Ectodermal cell (in vitro differentiated cells): Measurements from ENCODE around the gene MAGEB4.

Experiments
- H3K27ac ChIP-seq: 2 replicates; pipeline ENCODE4 v1.7.0; 2013; ENCODE audit warnings: mild to moderate bottlenecking, low read depth, low read length; ENCODE audit not compliant: insufficient read depth, poor library complexity, severe bottlenecking
- H3K27me3 ChIP-seq: 2 replicates; pipeline ENCODE4 v1.7.0; 2013; ENCODE audit warnings: mild to moderate bottlenecking, low read length; ENCODE audit not compliant: insufficient read depth, control insufficient read depth, poor library complexity, severe bottlenecking
- H3K36me3 ChIP-seq: one replicate; pipeline ENCODE4 v1.7.0; 2013; ENCODE audit warnings: low read length; ENCODE audit not compliant: control insufficient read depth, insufficient read depth
- H3K4me1 ChIP-seq: one replicate; pipeline ENCODE4 v1.7.0; 2013; ENCODE audit warnings: low read length; ENCODE audit not compliant: control insufficient read depth, insufficient read depth
- H3K4me3 ChIP-seq: 2 replicates; pipeline ENCODE4 v1.7.0; 2013; ENCODE audit warnings: low read depth, low read length, control low read depth; ENCODE audit not compliant: insufficient read depth
- H3K9me3 ChIP-seq: 2 replicates; pipeline ENCODE4 v1.7.0; 2013; ENCODE audit warnings: mild to moderate bottlenecking, low read length, moderate library complexity; ENCODE audit not compliant: control insufficient read depth
- WGBS, 2 experiments: methylation state at CpG; one replicate each; pipeline ENCODE4 v1.1.7; 2013; ENCODE audit warnings: missing lambda C conversion rate in 2 of 2; 5-methylcytosine and 5-hydroxymethylcytosine counted together

Gene MAGEB4

DNA sequence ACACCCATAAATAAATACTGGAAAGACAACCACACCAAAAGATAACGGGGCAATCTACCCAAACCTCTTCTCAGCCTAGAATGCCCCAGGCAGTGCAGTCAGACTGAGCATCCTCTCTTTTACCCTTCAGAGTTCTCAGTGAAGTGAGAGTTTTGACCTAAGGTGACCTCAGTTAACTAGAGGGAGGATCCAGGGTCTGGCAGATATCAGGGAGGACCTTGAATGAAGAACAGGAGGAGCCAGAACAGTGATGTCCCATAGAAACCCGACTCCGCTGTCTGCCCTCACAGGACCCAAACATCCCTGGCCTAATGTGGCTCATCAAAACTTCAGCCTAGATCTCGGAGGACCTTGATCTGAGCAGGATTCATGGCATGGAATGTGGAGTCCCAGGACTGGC is 11.4 kb upstream of the MAGEB4 start, which contains the start of gene MAGEB3:
MAGEB3 (plus strand) TSS at position 263 of the 400 bp plus-strand sequence. CDS start 5,268 bp downstream, outside the sequence.
- Histone ChIP-seq H3K4me3 (no peak within 1 kb of the TSS), H3K36me3 (no peaks in the 10 kb centered on the region), H3K4me1 (no peaks in the 10 kb centered on the region), H3K27me3 (no peaks in the 10 kb centered on the region), H3K27ac (no peak within 1 kb of the TSS), H3K9me3 (no peaks in the 10 kb centered on the region)
- 90 to 97% methylated on average over 3 to 4 of the region's 4 CpGs for WGBS, 2 experiments

DNA sequence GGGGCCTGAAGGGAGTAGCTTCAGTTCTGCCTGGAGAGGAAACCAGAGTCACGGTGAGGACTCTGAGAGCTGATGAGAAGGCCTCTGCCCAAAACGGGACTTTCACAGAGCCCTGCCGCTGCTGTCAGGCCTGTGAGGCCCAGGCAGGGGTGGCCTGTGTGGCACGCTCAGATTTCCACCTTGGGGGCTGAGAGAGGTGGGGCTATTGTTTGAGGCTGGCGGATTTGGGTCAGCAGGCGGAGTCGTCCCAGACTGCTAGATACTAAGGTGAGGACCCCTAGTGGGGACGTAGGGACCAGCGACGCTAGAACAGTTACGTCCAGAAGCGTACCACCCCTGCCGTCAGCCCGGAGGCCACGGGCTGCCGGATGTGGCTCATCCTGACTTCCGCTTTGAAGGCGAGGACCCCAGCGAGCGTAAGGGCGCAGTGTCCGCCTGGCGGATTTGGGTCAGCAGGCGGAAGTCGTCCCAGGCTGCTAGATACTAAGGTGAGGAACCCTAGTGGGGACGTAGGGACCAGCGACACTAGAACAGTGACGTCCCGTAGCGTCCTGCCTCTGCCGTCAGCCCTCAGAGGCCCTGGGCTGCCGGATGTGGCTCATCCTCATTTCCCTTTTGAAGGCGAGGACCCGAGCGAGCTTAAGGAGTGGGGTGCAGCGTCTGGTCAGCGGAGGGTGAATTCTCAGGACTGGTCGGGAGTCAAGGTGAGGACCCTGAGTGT is 5.1 kb downstream of the MAGEB4 start, which contains the start of gene MAGEB1:
MAGEB1 (plus strand) TSS at position 378 of the 721 bp plus-strand sequence. CDS start 3,348 bp downstream, outside the sequence.
- Histone ChIP-seq H3K36me3 (no peaks in the 10 kb centered on the region), H3K4me3 (no peak within 1 kb of the TSS), H3K27me3 (no peaks in the 10 kb centered on the region), H3K9me3 (no peaks in the 10 kb centered on the region), H3K4me1 (no peaks in the 10 kb centered on the region), H3K27ac (no peak within 1 kb of the TSS)
- WGBS, 2 experiments: 91 to 92% methylated on average over 38 of the region's 38 CpGs

DNA sequence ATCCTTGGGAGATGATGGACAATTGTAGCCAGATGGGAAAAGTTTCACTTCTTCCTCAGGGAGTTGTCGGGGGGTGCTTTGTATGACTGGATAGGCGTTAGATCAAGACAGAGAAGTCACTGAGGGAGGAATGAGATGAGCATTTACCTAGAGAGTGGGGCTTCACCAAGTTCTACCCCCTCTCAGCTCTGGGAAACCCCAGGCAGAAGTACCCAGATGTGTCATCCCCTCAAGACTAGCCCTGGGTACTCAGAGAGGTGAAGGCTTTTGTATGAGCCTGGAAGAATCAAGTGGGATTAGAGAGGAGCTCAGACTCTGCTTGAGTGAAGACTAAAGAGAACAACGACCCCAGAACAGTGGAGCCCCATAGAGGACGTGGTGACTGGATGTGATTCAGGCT is 7.1 kb downstream of the MAGEB4 start:
- Histone ChIP-seq H3K9me3 (no peaks in the 10 kb centered on the region), H3K27me3 (no peaks in the 10 kb centered on the region), H3K36me3 (no peaks in the 10 kb centered on the region), H3K4me3 (no peak overlapping the region), H3K4me1 (no peaks in the 10 kb centered on the region), H3K27ac (no peak overlapping the region)
- WGBS, 2 experiments: 92 to 94% methylated on average over 2 to 4 of the region's 4 CpGs

DNA sequence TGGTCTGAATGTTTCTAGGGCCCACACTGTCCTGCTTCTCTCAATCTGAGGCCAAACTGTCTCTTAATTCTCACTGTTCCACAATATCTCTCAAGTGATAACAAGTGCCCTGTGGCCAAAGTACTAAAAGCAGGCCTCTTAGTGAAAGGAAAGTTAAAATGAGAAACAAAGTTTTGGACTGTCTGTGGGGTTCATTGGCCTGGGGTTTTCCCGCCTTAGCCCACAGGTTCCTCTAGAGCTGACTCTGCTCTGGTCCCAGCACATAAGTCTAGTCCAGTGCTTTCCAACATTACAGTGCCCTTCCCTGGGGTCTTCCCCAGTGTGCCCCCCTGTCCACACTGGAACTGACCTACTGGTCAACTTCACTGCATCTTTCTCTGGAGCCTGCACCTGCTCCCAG is 11.5 kb downstream of the MAGEB4 start:
- H3K27ac ChIP-seq: no peak overlapping the region
- no peaks in the 10 kb centered on the region for H3K4me1 ChIP-seq
- H3K9me3 ChIP-seq: no peaks in the 10 kb centered on the region
- H3K4me3 ChIP-seq: no peak overlapping the region
- WGBS, 2 experiments: 90 to 93% methylated on average over 1 of the region's 1 CpG
- no peaks in the 10 kb centered on the region for H3K27me3 ChIP-seq
- no peaks in the 10 kb centered on the region for H3K36me3 ChIP-seq

DNA sequence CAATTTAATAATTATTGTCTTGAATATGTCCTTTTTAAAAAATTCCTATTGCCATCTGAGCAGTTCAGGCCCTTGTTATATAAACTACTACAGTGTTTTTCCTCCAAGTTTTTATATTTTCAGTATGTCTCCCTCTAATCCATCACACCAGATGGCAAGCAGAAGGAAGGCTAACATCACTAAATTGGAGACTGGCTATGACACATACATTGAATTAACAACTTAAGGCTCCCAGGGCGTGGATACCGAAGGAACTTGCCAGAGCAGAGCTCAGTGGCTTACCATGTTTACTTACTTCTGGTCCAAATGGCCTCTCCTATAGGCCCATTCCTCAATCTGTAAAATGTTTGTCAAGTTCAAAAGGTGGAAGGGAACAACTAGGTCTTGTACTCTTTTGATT is 18.1 kb downstream of the MAGEB4 start:
- no peak overlapping the region for H3K4me3 ChIP-seq
- 98 to 100% methylated on average over 2 of the region's 2 CpGs for WGBS, 2 experiments
- H3K27me3 ChIP-seq: no peaks in the 10 kb centered on the region
- no peaks in the 10 kb centered on the region for H3K4me1 ChIP-seq
- H3K36me3 ChIP-seq: no peaks in the 10 kb centered on the region
- no peaks in the 10 kb centered on the region for H3K9me3 ChIP-seq
- H3K27ac ChIP-seq: no peak overlapping the region

DNA sequence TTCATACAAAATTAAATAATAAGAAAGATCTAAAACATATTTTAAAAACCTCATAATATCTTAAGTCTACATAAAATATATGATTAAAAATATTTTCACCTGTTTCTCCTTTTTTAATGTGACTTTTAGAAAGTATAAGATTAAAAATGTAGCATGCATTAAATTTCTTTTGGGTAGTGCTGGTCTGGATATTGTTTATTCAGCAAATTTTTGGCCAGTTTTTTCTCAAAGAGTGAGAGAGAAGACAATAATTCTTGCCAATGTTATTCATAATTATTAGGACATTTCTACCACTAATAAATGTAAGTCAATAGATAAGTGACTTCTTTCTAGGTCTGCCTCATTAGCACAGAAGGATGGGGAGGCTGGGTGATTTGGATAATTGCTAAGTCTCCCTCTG is 19.2 kb downstream of the MAGEB4 start:
- no peaks in the 10 kb centered on the region for H3K36me3 ChIP-seq
- H3K4me3 ChIP-seq: no peak overlapping the region
- H3K27me3 ChIP-seq: no peaks in the 10 kb centered on the region
- H3K4me1 ChIP-seq: no peaks in the 10 kb centered on the region
- H3K9me3 ChIP-seq: no peaks in the 10 kb centered on the region
- H3K27ac ChIP-seq: no peak overlapping the region

DNA sequence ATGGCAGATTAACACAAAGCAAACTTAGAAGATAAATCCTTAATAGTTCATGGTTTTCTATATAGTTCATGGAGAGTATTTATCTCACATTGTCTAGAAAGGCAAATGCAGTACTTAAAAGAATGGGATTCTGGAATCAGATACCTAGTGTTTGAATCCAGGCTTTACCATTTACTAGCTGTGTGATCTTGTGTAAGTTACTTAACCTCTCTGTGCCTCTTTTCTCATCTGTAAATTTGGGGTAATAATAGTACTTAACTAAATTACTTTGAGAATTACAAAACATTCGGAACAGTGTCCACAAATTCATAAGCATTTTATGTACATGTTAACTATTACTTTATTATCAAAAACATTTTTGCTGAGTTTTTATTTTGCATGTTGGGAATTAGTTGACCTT is 21.0 kb downstream of the MAGEB4 start:
- Histone ChIP-seq H3K4me3 (no peak overlapping the region), H3K9me3 (no peaks in the 10 kb centered on the region), H3K27ac (no peak overlapping the region), H3K27me3 (no peaks in the 10 kb centered on the region), H3K36me3 (no peaks in the 10 kb centered on the region), H3K4me1 (no peaks in the 10 kb centered on the region)
- no CpG with 5 or more reads among the region's 1 CpG for WGBS, 2 experiments

DNA sequence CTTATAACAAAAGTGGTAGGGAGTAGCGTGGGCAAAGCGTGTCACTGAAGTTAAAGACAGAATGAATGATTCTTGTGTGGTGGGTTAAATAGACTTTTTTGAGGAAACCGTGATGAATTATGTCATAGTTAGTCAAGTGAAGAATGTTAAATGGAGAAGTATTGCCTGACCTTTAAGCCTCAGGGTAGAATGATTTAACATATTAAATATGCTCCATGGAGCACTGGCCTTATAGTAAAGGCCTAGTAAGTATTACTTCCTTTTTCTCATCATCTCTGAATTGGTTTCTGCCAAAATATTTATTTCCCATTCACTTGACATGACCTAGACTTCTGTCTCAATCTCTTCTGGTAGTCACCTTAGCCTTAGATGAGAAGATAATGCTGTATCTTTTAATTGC is 28.8 kb downstream of the MAGEB4 start:
- Histone ChIP-seq H3K4me3 (no peak overlapping the region), H3K4me1 (no peaks in the 10 kb centered on the region), H3K27ac (no peak overlapping the region), H3K36me3 (no peaks in the 10 kb centered on the region), H3K27me3 (no peaks in the 10 kb centered on the region), H3K9me3 (no peaks in the 10 kb centered on the region)
- 90 to 98% methylated on average over 3 of the region's 3 CpGs for whole genome bisulfite sequencing, 2 experiments

DNA sequence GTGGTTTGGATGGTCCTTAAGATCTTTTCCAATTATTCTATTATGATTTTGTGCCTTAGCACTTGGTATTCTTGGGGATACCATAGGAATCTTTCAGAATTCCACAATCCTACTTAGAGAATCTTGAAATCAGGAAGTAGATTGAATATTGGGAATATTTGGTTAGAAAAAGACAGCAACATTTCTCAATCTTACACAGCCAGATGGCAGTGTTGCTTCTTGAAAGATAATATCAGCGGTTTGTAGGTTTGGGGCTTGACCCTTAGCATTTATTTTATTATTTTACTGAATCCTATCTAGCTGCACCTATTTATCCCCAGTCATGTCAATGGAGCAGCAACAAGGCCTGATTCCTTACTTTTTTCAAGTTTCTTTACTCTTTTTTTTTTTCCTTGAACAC is 33.7 kb downstream of the MAGEB4 start:
- H3K4me3 ChIP-seq: no peak overlapping the region
- no peaks in the 10 kb centered on the region for H3K27me3 ChIP-seq
- 60 to 75% methylated on average over 1 of the region's 1 CpG for WGBS, 2 experiments
- H3K9me3 ChIP-seq: no peaks in the 10 kb centered on the region
- no peaks in the 10 kb centered on the region for H3K36me3 ChIP-seq
- no peak overlapping the region for H3K27ac ChIP-seq
- H3K4me1 ChIP-seq: no peaks in the 10 kb centered on the region

DNA sequence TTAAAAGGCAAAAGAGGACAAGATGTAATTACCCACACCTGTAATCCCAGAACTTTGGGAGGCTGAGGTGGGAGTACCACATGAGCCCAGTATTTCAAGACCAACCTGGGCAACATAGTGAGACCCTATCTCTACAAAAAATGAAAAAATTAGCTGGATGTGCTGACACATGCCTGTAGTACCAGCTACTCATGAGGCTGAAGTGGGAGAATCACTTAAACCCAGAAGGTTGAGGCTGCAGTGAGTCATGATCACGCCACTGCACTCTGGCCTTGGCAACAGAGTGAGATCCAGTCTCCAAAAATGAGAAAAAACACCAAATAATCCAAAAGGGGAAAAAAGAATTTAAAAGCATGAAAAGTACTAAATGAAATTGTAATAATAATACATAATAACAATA is 36.6 kb downstream of the MAGEB4 start:
- Histone ChIP-seq H3K9me3 (no peaks in the 10 kb centered on the region), H3K27ac (no peak overlapping the region), H3K27me3 (no peaks in the 10 kb centered on the region), H3K36me3 (no peaks in the 10 kb centered on the region), H3K4me3 (no peak overlapping the region), H3K4me1 (no peaks in the 10 kb centered on the region)
- 100% methylated on average over 1 of the region's 1 CpG for WGBS, 2 experiments
